Astrocyte of the cerebellum (primary cell): ENCODE measurements around the gene RHOT2.

Experiments
- DNase-seq: peaks from one replicate; pipeline ENCODE4 v3.0.0-alpha.2; 2011; ENCODE audit warnings: low read depth
- H3K4me3 ChIP-seq: 2 replicates; pipeline ENCODE4 v1.5.1; 2011; ENCODE audit warnings: mild to moderate bottlenecking, low read depth, low read length, moderate library complexity
- in situ Hi-C: cut with HindIII; loops from 2 replicates; pipeline ENCODE4 v1.10.0; 2017; ENCODE audit warnings: low sequenced_read_pairs
- TF ChIP-seq, protein P1 (sequence below): IDR thresholded peaks from 2 replicates; pipeline ENCODE4 v1.5.1; 2012; ENCODE audit warnings: low read length, low read depth, moderate library complexity, mild to moderate bottlenecking; ENCODE audit errors: missing control alignments

The RHOT2 gene

DNA sequence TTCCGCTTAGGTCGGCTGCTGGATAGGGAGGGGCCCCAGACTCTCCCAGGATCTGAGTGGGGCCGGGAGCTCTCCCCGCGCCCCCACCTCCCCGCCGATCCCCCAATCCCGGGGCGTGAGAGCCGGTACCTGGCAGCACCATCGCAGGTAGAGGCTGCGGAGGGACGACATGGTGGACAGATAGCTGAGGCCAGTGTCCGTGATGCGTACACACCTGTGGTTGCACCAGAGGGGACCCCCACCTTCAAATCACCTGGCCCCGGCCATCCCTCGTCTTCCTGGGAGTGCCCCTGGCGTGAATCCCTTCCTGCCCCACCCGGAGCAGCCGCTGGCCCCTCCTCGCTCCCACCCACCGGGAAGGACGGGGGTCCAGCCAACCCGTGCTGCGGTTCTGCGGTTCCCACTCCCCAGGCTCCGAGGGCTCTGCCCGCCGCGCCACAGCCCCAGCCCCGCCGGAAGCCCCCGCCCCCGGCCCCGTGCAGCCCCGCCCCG, 27.0 kb downstream of the RHOT2 start:
- TF ChIP-seq, protein P1, sequence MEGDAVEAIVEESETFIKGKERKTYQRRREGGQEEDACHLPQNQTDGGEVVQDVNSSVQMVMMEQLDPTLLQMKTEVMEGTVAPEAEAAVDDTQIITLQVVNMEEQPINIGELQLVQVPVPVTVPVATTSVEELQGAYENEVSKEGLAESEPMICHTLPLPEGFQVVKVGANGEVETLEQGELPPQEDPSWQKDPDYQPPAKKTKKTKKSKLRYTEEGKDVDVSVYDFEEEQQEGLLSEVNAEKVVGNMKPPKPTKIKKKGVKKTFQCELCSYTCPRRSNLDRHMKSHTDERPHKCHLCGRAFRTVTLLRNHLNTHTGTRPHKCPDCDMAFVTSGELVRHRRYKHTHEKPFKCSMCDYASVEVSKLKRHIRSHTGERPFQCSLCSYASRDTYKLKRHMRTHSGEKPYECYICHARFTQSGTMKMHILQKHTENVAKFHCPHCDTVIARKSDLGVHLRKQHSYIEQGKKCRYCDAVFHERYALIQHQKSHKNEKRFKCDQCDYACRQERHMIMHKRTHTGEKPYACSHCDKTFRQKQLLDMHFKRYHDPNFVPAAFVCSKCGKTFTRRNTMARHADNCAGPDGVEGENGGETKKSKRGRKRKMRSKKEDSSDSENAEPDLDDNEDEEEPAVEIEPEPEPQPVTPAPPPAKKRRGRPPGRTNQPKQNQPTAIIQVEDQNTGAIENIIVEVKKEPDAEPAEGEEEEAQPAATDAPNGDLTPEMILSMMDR = no peak
- in situ Hi-C loops = no loop called here
- no peak for DNase-seq
- H3K4me3 ChIP-seq = no peak overlapping the region

DNA sequence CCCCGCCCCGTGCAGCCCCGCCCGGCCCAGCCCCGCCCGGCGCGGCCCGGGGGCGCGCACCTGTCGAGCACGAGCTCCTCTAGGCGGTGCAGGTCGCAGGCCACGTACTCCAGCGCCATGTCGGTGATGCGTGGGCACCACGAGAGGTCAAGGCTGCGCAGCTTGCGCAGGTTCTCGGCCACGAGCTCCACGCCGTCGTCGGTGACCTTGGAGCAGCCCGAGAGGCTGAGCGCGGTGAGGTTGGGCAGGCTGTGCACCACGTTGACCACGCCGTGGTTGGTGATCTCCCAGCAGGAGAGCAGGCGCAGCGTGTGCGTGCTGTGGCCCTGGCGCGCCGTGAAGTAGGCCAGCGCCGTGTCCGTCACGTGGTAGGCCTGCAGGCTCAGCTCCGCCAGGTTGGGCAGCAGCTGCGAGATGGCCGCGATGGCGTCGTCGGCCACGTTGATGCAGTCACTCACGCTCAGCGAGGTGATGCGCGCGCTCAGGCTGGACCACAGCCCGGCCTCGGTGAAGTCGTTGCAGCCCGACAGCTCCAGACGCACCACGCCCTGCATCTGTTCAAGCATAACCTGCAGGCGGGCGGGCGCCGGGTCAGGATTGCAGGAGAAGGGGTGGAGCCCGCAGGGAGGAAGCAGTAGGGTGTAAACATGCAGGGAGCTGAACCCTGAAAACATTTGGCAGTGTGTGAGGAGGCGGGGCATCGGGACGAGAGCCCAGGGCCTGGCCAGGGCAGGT, 27.6 kb downstream of the RHOT2 start:
- no peak overlapping the region for H3K4me3 ChIP-seq
- no peak for DNase-seq

DNA sequence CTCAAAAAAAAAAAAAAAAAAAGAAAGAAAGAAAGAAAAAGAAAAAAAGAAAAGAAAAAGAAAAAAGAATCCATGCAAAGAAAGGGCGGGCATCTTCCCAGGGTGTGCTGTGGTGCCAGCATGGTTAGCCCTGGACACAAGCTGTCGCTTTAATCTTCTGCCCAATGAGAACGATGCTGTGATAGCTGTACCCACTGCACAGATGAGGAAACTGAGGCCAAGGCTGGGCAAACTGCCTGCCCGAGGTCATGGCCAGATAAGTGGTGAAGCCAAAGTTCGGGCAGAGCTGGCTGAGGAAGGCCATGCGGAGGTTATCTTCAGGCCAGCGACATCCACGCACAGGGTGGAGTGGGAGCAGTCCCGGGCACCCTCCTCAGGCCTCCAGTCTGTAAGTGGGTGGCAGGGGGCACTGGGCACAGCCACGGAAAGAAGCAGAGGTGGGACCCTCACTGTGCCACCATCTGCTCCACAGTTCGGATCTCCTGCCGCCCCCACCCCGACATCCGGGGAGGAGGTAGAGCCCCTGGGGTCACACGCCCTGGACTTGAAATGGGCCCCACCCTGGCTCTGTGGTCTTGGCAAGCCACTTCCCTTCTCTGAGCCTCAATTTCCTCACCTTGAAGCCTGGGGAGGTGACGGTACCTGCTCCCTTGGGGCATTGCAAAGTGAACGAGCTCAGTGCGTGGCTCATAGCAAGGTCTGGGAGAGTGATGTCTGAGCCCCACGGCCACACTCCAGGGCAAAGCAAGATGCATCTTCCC, 31.2 kb downstream of the RHOT2 start:
- no peak for DNase-seq
- no peak overlapping the region for H3K4me3 ChIP-seq
- in situ Hi-C loops = no loop called here
- TF ChIP-seq, protein P1 = no peak

More for the DNA sequence above, 27.6 kb downstream of the RHOT2 start:
- TF ChIP-seq, protein P1 = no peak
- in situ Hi-C loops = no loop called here

DNA sequence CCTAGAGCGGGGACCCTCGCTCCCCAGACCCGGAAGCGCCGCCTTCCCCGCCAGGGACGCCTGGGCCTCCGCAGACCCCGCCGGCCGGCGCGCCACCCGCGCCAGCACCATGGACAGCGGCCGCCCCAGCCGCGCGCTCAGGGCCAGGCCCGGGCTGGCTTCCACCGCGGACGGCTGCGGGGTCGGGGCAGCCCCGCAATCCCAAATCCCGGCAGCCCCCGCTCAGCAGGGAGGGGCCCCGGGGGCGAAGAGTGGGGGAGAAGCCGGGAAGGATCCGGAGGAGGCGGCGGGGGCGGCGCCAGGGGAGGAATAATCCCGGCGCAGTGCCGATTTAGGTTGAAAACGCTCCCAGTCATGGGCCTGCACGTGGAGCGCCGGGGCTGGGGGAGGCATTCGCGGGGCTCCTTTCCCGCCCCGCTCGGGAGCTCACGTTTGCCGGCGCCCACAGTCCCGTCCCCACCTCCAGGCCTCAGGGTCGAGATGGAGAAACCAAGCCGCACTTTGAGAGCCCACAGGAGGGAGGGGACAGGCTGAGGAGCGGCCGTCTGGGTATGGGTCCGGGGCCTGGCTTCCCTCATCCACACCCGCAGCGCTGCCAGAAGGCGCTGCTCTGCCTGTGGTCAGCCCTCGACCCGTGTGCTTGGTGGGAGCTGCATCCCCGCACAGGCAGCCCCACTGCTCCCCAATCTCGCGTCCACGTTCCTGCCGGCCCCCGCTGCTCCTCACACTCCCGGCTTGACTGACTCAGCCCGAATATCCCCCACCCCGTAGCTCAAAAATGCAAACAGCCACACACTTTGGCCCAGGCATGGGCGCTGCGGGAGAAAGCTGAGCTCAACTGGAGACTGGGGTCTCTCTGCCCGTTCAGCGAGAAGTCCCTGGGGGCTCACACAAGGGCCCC, 33.0 kb downstream of the RHOT2 start:
- TF ChIP-seq, protein P1 = no peak
- H3K4me3 ChIP-seq = no peak overlapping the region
- no peak for DNase-seq
- in situ Hi-C loops = no loop called here

GRCh38 chr16:702341-702740, 34.4 kb downstream of the RHOT2 start:
- DNase-seq = no peak
- in situ Hi-C loops = no loop called here
- H3K4me3 ChIP-seq = no peak overlapping the region
- TF ChIP-seq, protein P1 = no peak

DNA sequence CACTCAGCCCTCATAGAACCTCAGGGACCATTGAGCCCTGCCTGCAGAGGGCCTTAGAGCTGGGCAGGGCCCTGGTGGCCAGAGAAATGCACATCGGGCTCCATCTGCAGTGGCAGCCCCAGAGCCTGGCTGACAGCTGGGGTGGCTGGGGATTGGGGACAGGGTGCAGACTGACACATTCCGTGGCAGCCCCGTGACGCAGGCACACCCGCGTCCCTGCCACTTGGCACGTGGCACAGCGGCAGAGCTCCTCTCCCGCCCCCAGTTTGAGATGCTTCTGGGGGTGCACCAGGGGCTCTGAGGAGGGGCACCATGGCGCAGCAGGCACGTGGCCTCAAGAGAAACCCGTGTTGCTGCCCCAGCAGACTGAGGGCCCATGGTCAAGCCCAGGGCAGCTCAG, 35.5 kb downstream of the RHOT2 start:
- TF ChIP-seq, protein P1 = no peak
- no peak overlapping the region for H3K4me3 ChIP-seq
- DNase-seq = no peak
- in situ Hi-C loops = no loop called here
